ENCODE data around the gene ASCC3. TPM values are rescaled to one million over a fixed set of nuclear protein-coding genes. Genes with fewer than 3 reads are reported as not detected.

The ASCC3 gene
- total and polyA plus RNA-seq, 2 of the 4 experiments (the other 2 are of a cell fraction) = 25.8 to 104 TPM

GRCh38 chr6:100460650-100461204 is 420.4 kb downstream of the ASCC3 start:
- POLR2A ChIA-PET (ENCODE audit: unreplicated experiment) = interaction anchor here (0.7 kb wide), 1 partner anchor 115 kb away, joined by 3 read pairs; no protein-coding TSS in a partner anchor
- dilution Hi-C loops (cut with HindIII; ENCODE audit: low sequenced_read_pairs, unreplicated experiment) = loop anchor here (25.0 kb wide), 1 partner anchor 348 kb away; no protein-coding TSS in a partner anchor

More at GRCh38 chr6:100460650-100461204, 420.4 kb downstream of the ASCC3 start:
- peaks cover 5% of the 10 kb centered on the region; the same call in 1 of the 2 replicates for H3K4me1 ChIP-seq (ENCODE audit: control insufficient read depth, insufficient read depth, low read length)
- H2AFZ ChIP-seq (replicated peaks; ENCODE audit: low read length, poor library complexity) = no peak overlapping the region
- no peak overlapping the region for H4K91ac ChIP-seq (ENCODE audit: insufficient read depth, low read depth, low read length)
- intact Hi-C loops (cut with micrococcal nuclease) (no loop called here), in situ Hi-C loops (cut with MboI; ENCODE audit: low sequenced_read_pairs) (loop anchor here (25.0 kb wide), 1 partner anchor 873 kb away; no protein-coding TSS in a partner anchor)
- H3K9me3 ChIP-seq (ENCODE audit: control insufficient read depth, insufficient read depth, low read length) = peaks cover 52% of the 10 kb centered on the region
- WGBS, 2 experiments (ENCODE audit: extremely low coverage in 2 of 2, insufficient read length in 1 of 2) = no CpG with 5 or more reads among the region's 9 CpGs
- no peak for TF ChIP-seq CEBPB (IDR thresholded peaks at IDR 0.05; ENCODE audit: low read depth, low read length)
- peak; percentile 26 for TF ChIP-seq CTCF (conservative IDR thresholded peaks at IDR 0.05; ENCODE audit: low read depth, low read length)
- TF ChIP-seq POLR2A (IDR thresholded peaks at IDR 0.05; ENCODE audit: low read depth, low read length) = no peak
- TF ChIP-seq MXI1 (IDR thresholded peaks at IDR 0.05; ENCODE audit: borderline replicate concordance, low read depth, low read length) = no peak
- no peak overlapping the region for H3K14ac ChIP-seq (replicated peaks; ENCODE audit: low read depth, low read length)
- no TSS peak for BruUV-seq (replicated peaks)
- H2BK5ac ChIP-seq (ENCODE audit: low read depth, low read length, poor library complexity, severe bottlenecking) = no peak overlapping the region
- no peak overlapping the region for H3K23ac ChIP-seq (ENCODE audit: low read depth, low read length)
- no peak overlapping the region for H3K9ac ChIP-seq (ENCODE audit: low read depth, low read length)
- H2AK9ac ChIP-seq (replicated peaks; ENCODE audit: low read depth, low read length, poor library complexity) = no peak overlapping the region
- CTCF ChIA-PET = interaction anchor here (0.7 to 1.6 kb wide), 10 partner anchors 9 to 349 kb away, joined by 3 to 9 read pairs (median 3); no protein-coding TSS in a partner anchor
- H2AK5ac ChIP-seq (ENCODE audit: low read depth, low read length) = no peak overlapping the region
- no peaks in the 10 kb centered on the region for H3K36me3 ChIP-seq (ENCODE audit: control insufficient read depth, insufficient read depth, low read length)
- no peak overlapping the region for H3K4me3 ChIP-seq (ENCODE audit: insufficient read depth, low read depth, low read length)
- H3K4me2 ChIP-seq (ENCODE audit: low read depth, low read length) = no peak overlapping the region
- H4K5ac ChIP-seq (ENCODE audit: low read depth, low read length) = no peak overlapping the region
- H3K18ac ChIP-seq (ENCODE audit: low read depth, low read length) = no peak overlapping the region
- H4K8ac ChIP-seq (ENCODE audit: low read depth in 2 of 2, low read length in 2 of 2) = no peak overlapping the region
- H3K27me3 ChIP-seq (ENCODE audit: control insufficient read depth, insufficient read depth, low read length) = peaks cover 94% of the 10 kb centered on the region
- H4K20me1 ChIP-seq (ENCODE audit: insufficient read depth, low read length) = peaks cover 23% of the 10 kb centered on the region; the same call in 1 of the 2 replicates
- DNase-seq (no peak), ATAC-seq (ENCODE audit: low read depth) (no peak)
- no peak overlapping the region for H3K56ac ChIP-seq (ENCODE audit: extremely low read depth, insufficient read depth, low read length)
- no peak overlapping the region for H3K27ac ChIP-seq (ENCODE audit: insufficient read depth, low read length)
- H2BK120ac ChIP-seq (ENCODE audit: low read depth, low read length) = no peak overlapping the region
- no peaks in the 10 kb centered on the region for H3K79me1 ChIP-seq (ENCODE audit: low read depth in 1 of 2, low read length in 2 of 2)
- H3K9me1 ChIP-seq (ENCODE audit: insufficient read depth, low read length) = no peaks in the 10 kb centered on the region
- no peak overlapping the region for H2BK15ac ChIP-seq (ENCODE audit: low read depth, low read length)
- H3K4ac ChIP-seq (ENCODE audit: low read depth, low read length) = no peak overlapping the region
- H2BK20ac ChIP-seq (ENCODE audit: low read depth, low read length) = no peak overlapping the region
